ENCODE measurements around the gene ADAMTS3. TPM values are rescaled to one million over a fixed set of nuclear protein-coding genes. Genes with fewer than 3 reads are reported as not detected.

The ADAMTS3 gene
- total and polyA plus RNA-seq, 9 of the 15 experiments (the other 6 are each of a cell fraction or from before 2014, with no cell fraction given): 4.0 to 18.0 (median 12.1) TPM

DNA sequence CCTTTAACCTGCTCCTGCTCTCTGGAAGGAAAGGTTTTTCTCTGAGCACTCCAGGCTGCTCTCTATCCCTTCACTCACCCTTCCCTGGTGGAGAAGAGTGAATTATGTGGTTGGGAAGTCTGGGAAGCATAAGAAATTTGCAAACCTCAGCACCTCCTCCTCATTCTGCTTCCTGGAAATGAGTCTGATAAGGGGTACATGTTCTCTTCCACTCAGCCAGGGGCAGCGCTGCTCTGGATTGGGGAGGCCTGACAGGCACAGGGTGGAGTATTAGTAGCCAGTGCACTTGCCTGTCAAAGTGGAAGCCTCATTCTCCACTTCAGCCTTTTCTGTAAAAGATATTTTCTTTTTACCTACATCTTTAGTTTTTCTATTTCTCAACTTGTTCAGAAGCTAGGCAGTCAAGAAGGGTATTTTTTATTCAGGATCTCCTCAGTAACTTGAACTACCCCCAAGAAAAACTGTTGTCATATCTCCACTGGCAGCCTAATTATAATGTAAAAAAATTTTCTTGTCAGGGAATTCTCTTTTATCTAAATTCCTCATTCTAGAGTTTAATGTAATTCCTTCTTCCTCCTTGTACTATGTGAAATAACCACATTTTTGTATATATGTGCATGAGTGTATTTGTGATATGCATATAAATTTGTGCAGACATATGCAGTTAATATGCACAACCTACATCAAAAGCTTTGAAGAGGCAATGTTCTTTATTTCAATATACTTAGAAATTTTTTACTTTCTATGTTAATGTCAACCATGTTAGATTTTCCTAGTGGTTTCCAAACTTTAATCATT is 15.3 kb downstream of the ADAMTS3 start:
- Histone ChIP-seq H3K36me3 (ENCODE audit: control insufficient read depth, insufficient read depth, low read length) (peaks cover 29% of the 10 kb centered on the region), H3K79me2 (ENCODE audit: control insufficient read depth, insufficient read depth, low read length) (peaks cover 72% of the 10 kb centered on the region), H3K4me1 (replicated peaks in 1 of 2; ENCODE audit: control insufficient read depth in 2 of 2, insufficient read depth in 2 of 2, low read length in 2 of 2) (peaks cover 4 to 42% of the 10 kb centered on the region in 2 experiments; a peak in 4 of 5 replicates), H3K27me3 (ENCODE audit: control insufficient read depth in 2 of 2, insufficient read depth in 2 of 2, low read length in 2 of 2) (no peaks in the 10 kb centered on the region), H4K20me1 (replicated peaks; ENCODE audit: control insufficient read depth, insufficient read depth, low read length) (no peaks in the 10 kb centered on the region), H3K4me3 (no peak overlapping the region), H3K27ac (ENCODE audit: extremely low read depth, low read depth, low read length) (peak overlapping the region; percentile 59), H2AFZ (ENCODE audit: low read depth, low read length) (peak overlapping the region; percentile 46; the same call in 1 of the 2 replicates), H3K9me1 (ENCODE audit: control insufficient read depth, insufficient read depth, low read length) (no peaks in the 10 kb centered on the region), H3K4me2 (ENCODE audit: insufficient read depth, low read length) (peak overlapping the region; percentile 45; the same call in 1 of the 2 replicates), H3K9me3 (replicated peaks; ENCODE audit: control insufficient read depth, insufficient read depth, low read depth, low read length) (peaks cover 10% of the 10 kb centered on the region), H3K9ac (ENCODE audit: insufficient read depth in 1 of 2, low read depth in 2 of 2, low read length in 2 of 2) (peak overlapping the region in 1 of 2 experiments; percentile 47; a peak in 3 of 4 replicates)
- in situ Hi-C loops (cut with MboI) (no loop called here), intact Hi-C loops (cut with micrococcal nuclease) (no loop called here)
- ATAC-seq (peak; percentile 93), DNase-seq (ENCODE audit: extremely low read depth in 1 of 4, low spot score in 3 of 4) (peak; percentile 20 to 85 (median 44)), FAIRE-seq (peak; percentile 91)
- ChIA-PET POLR2A (no interaction called here), CTCF (ENCODE audit: low intra/inter-chr PET ratio) (no interaction called here)
- WGBS (ENCODE audit: insufficient coverage, low coverage, missing lambda C conversion rate): 0% methylated on average over 1 of the region's 1 CpG
- no TSS peak for BruUV-seq (replicated peaks)
- TF ChIP-seq HNRNPLL (IDR thresholded peaks at IDR 0.05; ENCODE audit: low read depth, low read length, poor library complexity, severe bottlenecking) (no peak), TRIM28 (IDR thresholded peaks at IDR 0.05) (0 out of 2 replicates have a peak, but pooled peaks have one; percentile 29), MECOM (CRISPR knock-in tag; IDR thresholded peaks at IDR 0.05) (no peak), TAL1 (IDR thresholded peaks at IDR 0.05) (0 out of 2 replicates have a peak, but pooled peaks have one; percentile 10), ZSCAN29 (IDR thresholded peaks at IDR 0.05) (no peak), MAFK (IDR thresholded peaks at IDR 0.05; ENCODE audit: low read length) (peak; percentile 52), ZNF76 (CRISPR knock-in tag; IDR thresholded peaks at IDR 0.05; ENCODE audit: borderline replicate concordance) (no peak), MAZ (CRISPR knock-in tag; conservative IDR thresholded peaks at IDR 0.05 in 1 of 2, IDR thresholded peaks at IDR 0.05 in 1 of 2) (0 out of 4 replicates have a peak, but pooled peaks of 1 of the 2 experiments have one; percentile 31), TEAD4 (IDR thresholded peaks at IDR 0.05; ENCODE audit: low read length) (0 out of 2 replicates have a peak, but pooled peaks have one; percentile 37), TEAD4 (CRISPR knock-in tag; IDR thresholded peaks at IDR 0.05; ENCODE audit: borderline replicate concordance) (no peak), CHAMP1 (IDR thresholded peaks at IDR 0.05) (peak; percentile 84), ELF1 (tag; IDR thresholded peaks at IDR 0.05) (peak; percentile 50; the same call in 1 of the 2 replicates)
- TF ChIP-seq, protein P1, sequence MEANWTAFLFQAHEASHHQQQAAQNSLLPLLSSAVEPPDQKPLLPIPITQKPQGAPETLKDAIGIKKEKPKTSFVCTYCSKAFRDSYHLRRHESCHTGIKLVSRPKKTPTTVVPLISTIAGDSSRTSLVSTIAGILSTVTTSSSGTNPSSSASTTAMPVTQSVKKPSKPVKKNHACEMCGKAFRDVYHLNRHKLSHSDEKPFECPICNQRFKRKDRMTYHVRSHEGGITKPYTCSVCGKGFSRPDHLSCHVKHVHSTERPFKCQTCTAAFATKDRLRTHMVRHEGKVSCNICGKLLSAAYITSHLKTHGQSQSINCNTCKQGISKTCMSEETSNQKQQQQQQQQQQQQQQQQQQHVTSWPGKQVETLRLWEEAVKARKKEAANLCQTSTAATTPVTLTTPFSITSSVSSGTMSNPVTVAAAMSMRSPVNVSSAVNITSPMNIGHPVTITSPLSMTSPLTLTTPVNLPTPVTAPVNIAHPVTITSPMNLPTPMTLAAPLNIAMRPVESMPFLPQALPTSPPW (CRISPR knock-in tag; IDR thresholded peaks at IDR 0.05): no peak
- TF ChIP-seq, protein P2, sequence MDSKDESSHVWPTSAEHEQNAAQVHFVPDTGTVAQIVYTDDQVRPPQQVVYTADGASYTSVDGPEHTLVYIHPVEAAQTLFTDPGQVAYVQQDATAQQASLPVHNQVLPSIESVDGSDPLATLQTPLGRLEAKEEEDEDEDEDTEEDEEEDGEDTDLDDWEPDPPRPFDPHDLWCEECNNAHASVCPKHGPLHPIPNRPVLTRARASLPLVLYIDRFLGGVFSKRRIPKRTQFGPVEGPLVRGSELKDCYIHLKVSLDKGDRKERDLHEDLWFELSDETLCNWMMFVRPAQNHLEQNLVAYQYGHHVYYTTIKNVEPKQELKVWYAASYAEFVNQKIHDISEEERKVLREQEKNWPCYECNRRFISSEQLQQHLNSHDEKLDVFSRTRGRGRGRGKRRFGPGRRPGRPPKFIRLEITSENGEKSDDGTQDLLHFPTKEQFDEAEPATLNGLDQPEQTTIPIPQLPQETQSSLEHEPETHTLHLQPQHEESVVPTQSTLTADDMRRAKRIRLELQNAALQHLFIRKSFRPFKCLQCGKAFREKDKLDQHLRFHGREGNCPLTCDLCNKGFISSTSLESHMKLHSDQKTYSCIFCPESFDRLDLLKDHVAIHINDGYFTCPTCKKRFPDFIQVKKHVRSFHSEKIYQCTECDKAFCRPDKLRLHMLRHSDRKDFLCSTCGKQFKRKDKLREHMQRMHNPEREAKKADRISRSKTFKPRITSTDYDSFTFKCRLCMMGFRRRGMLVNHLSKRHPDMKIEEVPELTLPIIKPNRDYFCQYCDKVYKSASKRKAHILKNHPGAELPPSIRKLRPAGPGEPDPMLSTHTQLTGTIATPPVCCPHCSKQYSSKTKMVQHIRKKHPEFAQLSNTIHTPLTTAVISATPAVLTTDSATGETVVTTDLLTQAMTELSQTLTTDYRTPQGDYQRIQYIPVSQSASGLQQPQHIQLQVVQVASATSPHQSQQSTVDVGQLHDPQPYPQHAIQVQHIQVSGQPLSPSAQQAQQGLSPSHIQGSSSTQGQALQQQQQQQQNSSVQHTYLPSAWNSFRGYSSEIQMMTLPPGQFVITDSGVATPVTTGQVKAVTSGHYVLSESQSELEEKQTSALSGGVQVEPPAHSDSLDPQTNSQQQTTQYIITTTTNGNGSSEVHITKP (IDR thresholded peaks at IDR 0.05; ENCODE audit: partially characterized antibody): no peak

Measured in K562 (cell line).